ENCODE measurements around the gene GH2.
"Not testable (repeated sequence)": the region's sequence is repeated elsewhere in the genome, so short reads cannot be mapped to it uniquely, and the experiment has no call there.

The GH2 gene

DNA sequence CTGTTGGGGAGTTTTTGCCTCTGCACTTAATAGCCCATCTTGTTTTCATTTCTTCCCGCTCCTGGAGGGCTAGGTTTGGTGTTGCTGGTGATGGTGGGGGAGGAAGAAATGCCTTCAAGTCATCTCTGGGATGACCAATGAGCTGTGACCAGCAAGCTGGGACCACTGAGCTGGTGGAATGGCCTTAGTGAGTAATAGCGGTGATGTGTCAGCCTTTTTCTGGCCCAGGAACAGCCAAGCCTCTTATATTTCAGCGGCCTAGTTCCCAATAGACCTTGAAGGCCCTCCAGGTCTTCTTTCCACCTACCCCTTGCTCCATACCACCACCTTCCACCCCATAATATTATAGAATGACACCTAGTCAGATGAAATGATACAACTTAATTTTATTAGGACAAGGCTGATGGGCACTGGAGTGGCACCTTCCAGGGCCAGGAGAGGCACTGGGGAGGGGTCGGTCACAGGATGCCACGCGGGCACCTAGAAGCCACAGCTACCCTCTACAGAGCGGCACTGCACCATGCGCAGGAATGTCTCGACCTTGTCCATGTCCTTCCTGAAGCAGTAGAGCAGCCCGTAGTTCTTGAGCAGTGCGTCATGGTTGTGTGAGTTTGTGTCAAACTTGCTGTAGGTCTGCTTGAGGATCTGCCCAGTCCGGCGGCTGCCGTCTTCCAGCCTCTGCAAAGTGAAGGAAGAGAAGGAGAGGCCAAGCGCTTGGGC is 9.9 kb downstream of the GH2 start:
- DNase-seq: not testable (repeated sequence)

- not testable (repeated sequence) for DNase-seq
These were observed 11.5 kb downstream of the GH2 start for GRCh38 chr17:63870292-63870665.

DNA sequence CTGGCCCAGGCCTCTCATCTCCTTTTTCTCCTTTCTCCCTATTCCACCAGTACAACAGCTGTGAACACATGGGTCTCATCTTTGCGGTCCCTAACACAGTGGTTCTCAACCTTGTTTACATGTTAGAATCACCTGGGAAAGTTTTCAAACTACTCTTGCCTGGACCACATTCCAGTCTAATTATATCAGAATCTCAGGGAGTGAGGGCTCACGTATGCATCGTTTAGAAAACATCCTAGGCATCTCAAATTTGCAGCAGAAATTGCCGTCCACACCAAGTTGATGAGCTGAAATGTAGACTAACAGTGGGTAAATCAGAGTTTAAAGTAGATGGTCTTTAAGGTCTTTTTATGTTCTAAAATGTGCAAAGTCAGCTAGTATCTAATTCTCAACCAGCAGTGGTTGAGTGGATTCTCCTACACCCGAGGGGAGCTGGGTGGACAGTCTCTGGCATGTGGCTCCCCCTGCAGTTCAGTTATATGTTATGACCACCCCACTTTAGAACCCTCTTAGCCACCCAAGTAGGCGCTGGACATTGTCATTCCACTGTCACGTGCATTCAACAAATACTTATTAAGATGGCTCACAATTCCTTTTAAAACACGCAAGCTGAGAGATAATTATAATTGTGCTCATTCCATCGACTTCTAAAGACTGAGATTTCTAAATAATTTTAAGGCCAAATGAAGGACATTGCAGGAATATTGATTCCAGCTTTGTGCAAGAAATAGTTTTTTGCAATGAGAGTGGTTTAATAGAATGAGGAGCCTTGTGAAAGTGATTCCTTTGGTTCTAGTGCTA is 12.1 kb downstream of the GH2 start:
- not testable (repeated sequence) for DNase-seq

DNA sequence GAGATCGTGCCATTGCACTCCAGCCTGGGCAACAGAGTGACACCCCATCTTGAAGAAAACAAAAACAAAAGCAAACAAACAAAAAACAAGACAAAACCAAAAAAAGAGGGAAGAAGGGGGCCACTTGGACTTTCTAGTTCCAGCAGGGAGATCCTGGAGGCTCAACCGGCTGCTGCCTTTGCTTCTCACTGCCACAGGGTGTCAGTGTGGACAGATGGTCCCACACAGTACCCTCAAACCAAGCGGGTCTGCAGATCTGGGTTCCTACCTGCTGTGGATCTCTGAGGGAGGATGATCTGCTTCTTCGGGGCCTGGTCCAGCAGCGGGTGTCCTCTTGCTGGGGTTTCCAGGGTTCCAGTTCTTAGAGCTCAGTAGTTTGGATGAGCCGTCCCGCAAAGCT is 15.1 kb downstream of the GH2 start:
- not testable (repeated sequence) for DNase-seq

- no peak for DNase-seq
These were observed 22.5 kb downstream of the GH2 start for GRCh38 chr17:63859257-63859656.

GRCh38 chr17:63856425-63856824 is 25.3 kb downstream of the GH2 start:
- DNase-seq: not testable (repeated sequence)

DNA sequence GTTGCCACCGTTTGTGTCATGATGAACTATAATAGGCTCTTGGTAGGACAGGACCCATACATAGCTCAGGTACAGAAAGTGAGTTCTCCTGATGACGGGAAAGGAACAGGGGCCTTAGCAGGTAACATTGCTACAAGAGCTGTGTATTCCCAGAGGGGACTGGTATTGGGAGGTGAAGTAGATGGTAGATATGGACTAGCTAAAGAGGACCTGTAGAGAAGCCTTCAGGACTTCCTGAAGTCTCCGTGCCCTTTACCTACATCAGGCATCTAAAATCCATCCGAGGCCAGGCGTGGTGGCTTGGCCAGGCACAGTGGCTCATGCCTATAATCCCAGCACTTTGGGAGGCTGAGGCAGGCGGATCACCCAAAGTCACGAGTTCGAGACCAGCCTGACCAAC is 26.6 kb downstream of the GH2 start:
- DNase-seq: no peak

- DNase-seq: no peak
These were observed 27.0 kb downstream of the GH2 start for GRCh38 chr17:63854709-63855108.

DNA sequence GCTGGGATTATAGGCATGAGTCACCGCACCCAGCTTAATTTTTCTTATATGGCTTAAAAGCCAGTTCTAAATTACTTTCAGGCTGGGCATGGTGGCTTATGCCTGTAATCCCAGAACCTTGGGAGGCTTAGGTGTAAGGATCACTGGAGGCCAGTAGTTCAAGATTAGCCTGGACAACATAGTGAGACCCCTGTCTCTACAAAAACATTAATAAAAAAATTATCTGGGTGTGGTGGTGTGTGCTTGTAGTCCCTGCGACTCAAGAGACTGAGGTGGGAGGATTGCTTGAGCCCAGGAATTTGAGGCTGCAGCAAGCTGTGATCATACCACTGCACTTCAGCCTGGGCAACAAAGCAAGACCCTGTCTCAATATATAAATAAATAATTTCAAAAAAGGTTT is 28.5 kb downstream of the GH2 start:
- DNase-seq: no peak

DNA sequence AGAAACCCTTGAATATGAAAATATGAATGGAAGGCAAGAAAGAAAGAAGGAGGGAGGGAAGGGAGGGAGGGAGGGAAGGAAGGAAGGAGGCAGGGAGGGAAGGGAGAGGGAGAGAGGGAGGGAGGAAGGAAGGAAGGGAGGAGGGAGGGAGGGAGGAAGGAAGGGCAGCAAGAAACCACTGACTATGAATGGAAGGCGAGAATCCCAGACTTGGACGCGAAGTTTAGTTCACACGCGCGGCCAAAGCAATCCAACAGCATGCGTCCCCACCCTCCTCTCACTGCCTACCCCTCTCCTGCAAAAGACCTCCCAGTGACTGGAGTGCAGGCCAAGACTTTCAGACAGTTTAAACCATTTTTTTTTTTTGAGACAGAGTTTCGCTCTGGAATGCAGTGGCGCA is 31.3 kb downstream of the GH2 start:
- no peak for DNase-seq

DNA sequence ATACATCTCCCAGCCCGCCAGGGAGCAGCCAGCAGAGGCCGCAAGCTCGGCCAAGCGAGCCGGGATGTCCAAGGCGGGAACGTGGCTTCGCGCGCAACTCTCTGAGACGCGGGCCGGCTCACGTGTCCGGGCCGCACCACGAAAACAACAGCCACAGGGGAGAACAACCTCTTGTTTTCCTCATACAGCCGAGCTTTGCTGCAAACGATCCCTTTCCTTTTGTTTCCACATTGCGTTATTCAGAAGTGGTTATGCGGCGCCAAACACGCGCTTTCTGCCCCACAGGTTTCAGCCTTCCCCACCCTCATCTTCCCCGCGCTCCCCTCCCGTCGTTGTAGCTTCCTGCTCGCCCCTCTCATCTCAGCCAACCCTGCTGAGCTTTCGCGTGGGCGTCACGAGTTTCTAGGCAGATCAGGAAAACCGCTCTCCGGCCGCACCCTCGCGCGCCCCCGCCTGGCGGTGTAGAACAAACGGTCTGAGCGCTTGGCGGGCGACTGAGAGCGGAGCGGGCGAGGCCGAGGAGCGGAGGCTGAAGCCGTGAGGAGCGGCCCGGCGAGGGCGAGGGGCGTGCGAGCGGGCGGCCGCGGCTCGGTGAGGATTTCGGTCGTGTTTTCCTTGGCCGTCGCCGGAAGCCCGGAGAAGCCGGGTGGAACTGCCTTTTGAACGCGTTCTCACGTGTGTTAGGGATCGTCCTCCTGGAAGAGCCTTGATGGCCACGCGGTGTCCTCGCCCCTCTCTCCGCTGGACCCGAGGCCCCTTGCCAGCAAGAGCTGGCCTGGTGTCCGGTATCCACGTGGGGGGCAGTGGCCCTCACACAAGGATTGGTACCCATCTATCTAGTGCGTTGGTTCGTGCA is 32.7 kb downstream of the GH2 start:
- DNase-seq: peak; percentile 90

DNA sequence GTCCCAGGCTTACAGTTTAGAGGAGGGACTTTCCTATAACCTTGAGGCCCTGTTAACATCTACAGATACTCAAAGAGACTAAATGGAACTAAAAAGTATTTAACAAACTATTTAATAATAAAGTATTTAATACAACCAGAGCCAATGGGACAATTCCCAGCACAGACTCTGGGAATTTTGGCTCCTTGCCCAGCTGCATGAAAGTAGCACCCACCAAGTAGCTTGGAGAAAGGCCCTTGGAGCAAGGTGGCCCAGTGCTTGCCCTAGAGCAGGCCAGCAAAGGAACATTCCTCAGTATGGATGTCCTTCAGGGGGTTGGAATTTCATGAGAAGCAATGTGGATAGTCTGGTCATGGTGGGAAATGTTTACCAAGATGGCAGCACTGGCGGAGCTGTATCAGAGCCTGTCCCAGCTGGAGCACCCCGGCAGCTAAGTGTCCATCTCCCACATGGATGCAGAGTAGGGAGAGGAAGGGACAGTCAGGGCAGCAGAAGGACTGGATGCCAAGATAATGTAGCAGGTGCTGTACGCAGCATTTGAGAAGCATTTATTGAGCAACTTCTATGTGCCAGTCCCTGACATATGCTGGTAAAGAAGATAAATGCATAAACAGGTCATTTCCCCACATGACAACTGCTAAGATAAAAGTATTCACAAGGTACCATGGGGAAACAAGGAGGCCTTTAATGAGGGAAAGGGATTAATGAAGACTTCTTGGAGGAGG is 34.1 kb downstream of the GH2 start:
- DNase-seq: no peak

DNA sequence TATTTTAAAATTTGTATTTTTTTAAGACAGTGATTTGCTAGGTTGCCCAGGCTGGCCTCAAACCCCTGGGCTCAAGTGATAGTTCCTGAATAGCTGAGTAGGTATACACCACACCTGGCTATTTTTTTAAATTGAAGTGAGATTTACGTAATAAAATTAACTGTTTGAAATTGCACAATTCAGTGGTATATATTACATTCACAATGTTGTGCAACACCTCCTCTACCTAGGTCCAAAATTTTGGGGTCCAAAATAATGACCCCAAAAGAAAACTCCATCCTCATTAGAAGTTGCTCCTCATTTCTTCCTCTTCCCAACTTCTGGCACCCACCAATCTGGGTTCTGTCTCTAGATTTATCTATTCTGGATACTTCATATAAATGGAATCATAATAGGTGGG is 36.2 kb downstream of the GH2 start:
- DNase-seq: no peak

DNA sequence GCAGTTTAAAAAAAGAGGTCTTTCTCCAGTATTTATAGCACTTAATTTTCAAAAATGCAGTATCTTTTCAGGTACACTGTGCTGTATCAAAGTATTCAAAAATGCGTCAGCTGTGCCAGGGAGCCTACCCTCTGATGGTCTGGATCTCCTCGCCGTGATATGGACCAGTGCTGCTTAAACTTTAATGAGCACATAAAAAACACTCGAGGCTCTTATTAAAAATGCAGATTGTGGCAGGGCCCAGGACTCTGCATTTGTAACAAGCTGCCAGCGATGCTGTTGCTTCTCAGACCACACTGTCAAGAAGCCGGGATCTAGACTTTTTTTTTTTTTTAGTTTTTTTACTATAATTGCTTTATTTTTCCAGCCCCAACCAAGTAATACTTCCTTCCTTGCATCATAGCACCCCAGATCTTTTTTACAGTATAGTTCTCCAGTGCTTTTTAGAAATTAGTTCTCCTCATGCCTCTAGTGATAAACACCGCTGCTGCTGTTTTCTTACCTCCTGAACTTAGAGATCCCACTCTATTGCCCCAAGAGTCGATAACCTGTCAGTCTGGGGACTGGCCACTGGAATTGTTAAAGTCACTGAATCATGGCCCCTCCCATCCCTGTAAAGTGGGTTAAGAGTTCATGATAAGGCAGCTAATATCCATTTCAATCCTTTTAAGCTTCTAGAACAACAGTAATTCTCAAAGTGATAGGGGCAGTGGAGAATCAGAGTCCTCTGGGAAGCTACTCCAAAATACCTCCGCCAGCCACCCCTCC is 37.6 kb downstream of the GH2 start:
- DNase-seq: no peak

DNA sequence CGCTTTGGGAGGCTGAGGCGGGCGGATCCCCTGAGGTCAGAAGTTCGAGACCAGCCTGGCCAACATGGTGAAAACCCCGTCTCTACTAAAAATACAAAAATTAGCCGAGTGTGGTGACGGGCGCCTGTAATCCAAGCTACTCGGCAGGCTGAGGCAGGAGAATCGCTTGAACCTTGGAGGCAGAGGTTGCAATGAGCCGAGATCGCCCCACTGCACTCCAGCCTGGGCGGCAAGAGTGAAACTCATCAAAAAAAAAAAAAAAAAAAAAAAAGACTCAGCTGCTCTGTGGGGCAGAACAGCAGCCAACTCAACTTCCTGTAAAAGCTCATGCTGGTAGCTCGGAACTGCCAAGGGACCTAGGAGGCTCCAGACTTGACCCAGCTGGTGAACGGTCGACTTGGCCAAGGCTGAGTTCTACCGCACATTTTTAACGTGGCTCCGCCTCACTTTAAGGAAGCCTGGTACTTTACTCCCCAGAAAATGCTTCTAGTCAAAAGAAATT is 38.3 kb downstream of the GH2 start:
- not testable (repeated sequence) for DNase-seq

DNA sequence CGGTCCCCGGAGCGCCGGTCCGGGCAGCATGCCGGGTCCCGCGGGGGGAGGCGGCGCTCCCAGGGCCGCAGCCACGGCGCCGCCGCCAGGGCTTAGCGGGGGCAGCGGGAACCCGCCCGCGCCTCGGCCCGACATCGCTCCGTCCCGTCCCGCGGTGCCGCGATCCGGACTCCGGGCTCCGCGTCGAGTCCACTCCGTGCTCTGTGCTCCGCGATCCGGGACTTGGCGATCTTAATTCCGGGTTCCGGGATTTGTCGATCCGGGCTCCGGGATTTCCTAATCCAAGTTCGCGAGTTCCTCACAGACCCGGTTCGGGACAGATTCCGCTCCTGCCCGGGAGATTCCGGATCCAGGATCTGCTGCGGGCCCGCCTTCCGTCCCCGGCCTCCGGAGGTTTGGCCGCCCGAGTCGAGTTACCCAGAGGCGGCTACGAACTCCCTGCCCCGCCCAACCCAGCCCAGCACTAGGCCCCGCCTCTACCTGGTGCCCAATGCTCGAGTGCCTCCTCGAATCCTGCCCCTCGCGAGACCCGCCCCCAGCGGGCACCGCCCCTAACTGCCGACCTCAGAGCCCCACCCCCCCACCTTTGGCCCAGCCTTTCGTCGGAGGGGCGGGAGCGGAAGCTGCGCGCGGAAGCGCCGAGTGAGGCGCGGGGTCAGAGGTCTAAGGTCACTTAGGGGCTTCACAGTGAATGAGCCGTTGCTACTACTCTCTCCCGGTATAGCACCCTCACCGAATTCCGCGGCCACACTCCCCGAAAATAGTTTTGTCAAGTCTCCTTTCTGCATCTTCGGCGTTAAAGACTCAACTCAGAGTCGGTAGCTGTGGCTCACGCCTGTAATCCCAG is 39.0 kb downstream of the GH2 start, which contains the start of gene SMARCD2:
TSS of gene SMARCD2 (minus strand) at position 146 of the 847 bp plus-strand sequence. CDS start at position 135, 11 bp downstream.
- DNase-seq: peak; percentile 98

DNA sequence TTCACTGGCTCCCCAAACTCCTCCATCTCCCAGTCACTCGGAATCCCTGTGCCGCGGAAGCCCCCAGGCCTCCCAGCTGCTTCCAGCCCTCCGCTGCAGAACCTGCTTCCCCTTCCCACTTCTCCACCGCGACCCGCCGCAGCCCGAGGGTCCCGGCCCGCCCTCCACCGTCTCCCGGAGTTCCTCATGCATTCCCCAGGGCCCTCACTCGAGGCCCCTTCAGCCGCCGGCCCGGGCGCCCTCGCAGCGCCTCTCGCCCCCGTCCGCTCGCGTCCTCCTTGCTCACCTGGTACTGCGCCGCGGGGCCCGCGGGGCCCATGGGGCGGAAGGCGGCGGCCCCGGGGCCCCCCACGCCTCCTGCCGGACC is 39.6 kb downstream of the GH2 start:
- no peak for DNase-seq

DNA sequence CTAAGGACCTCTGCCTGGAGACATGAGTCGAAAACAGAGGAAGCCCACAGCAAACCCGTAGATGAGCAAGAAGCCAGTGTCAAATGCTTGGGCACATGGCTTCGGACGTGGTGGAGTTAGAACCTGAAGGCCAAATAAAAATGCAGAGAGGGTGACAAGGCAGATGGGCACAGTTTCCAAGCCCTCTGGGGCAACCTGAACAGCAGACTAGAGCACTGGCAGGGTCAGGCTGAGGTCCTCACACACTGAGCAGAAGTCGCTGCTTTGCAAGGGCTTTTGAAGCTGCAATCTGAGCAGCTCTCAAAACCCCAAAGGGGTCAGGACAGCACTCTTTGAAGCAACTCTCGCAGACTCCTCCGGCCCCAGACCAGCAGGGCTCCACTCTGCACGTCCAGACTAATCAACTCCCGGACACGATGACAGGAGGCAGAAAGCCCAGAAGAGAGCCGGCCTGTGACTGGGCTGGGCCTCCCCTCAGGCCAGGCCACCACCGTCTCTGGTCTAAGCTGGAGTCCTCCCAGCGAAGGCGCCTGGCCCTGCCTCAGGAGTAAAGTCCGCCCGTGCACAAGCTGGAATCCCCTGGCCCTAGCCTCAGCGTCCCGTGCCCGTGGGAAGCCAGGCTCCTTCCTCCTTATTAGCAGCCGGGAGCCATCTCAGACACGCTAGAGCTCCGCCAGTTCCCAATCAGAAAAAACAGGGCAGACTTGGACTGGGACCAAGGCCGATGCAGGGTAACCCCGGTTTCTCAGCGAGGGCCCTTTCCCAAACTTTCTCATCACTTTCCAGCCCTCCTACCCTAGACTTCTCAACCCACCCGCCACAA is 40.2 kb downstream of the GH2 start:
- DNase-seq: no peak

GRCh38 chr17:63840591-63841349 is 41.0 kb downstream of the GH2 start:
- no peak for DNase-seq
